ENCODE data around the gene XCL2. TPM values are rescaled to one million over a fixed set of nuclear protein-coding genes. Genes with fewer than 3 reads are reported as not detected.

The XCL2 gene
- total RNA-seq, 1 donor from 2014 or later: 0.64 TPM

- no peak for DNase-seq (ENCODE audit: low spot score)
These were observed 25.6 kb downstream of the XCL2 start for GRCh38 chr1:168518201-168518689.

- DNase-seq (ENCODE audit: low spot score): no peak
These were observed 29.3 kb downstream of the XCL2 start for GRCh38 chr1:168514455-168514854.

- no peak for DNase-seq (ENCODE audit: low spot score)
These were observed 30.0 kb downstream of the XCL2 start for GRCh38 chr1:168513656-168514404.

- DNase-seq (ENCODE audit: low spot score): no peak
These were observed 30.8 kb downstream of the XCL2 start for GRCh38 chr1:168512864-168513595.

GRCh38 chr1:168509875-168510791, 33.7 kb downstream of the XCL2 start:
- DNase-seq (ENCODE audit: low spot score): no peak

- no peak for DNase-seq (ENCODE audit: low spot score)
These were observed 34.6 kb downstream of the XCL2 start for GRCh38 chr1:168509210-168509609.

GRCh38 chr1:168507828-168508227, 36.0 kb downstream of the XCL2 start:
- DNase-seq (ENCODE audit: low spot score): no peak

- DNase-seq (ENCODE audit: low spot score): no peak
These were observed 36.6 kb downstream of the XCL2 start for GRCh38 chr1:168507231-168507630.

GRCh38 chr1:168506204-168506819, 37.5 kb downstream of the XCL2 start:
- DNase-seq (ENCODE audit: low spot score): no peak

GRCh38 chr1:168505006-168505405, 38.8 kb downstream of the XCL2 start:
- DNase-seq (ENCODE audit: low spot score): no peak

GRCh38 chr1:168504064-168504837, 39.5 kb downstream of the XCL2 start:
- DNase-seq (ENCODE audit: low spot score): no peak

- DNase-seq (ENCODE audit: low spot score): no peak
These were observed 44.1 kb downstream of the XCL2 start for GRCh38 chr1:168499688-168500049.

GRCh38 chr1:168498956-168499687, 44.7 kb downstream of the XCL2 start:
- no peak for DNase-seq (ENCODE audit: low spot score)

- no peak for DNase-seq (ENCODE audit: low spot score)
These were observed 45.6 kb downstream of the XCL2 start for GRCh38 chr1:168498159-168498631.

- DNase-seq (ENCODE audit: low spot score): no peak
These were observed 46.3 kb downstream of the XCL2 start for GRCh38 chr1:168497376-168497950.

- no peak for DNase-seq (ENCODE audit: low spot score)
These were observed 52.2 kb downstream of the XCL2 start for GRCh38 chr1:168491527-168492164.

Measured in mesenteric fat pad (tissue), 1 donor.